GM12878 (cell line): ENCODE results near the gene ADAMTSL5. TPM values are rescaled to one million over a fixed set of nuclear protein-coding genes. Genes with fewer than 3 reads are reported as not detected.

Source experiments
- ATAC-seq: fragments of 200-7000 bp; cut with Tn5 transposase; 3 replicates; pipeline ENCODE4 v1.9.1; 2020; ENCODE audit warnings: mild to moderate bottlenecking, moderate library complexity
- BruUV-seq: library from RNA; stranded (reverse); fragments of 400-500 nt; replicated peaks from 2 replicates; lab custom pipeline; 2021; lab: Mats Ljungman, UMichigan
- CTCF ChIA-PET: fragments of 300-600 bp; sonication (Branson Sonifier 250); formaldehyde crosslinking; extraction: SDS; loops from one replicate; lab custom pipeline; 2021; ENCODE audit warnings: inconsistent platforms; lab: Yijun Ruan, JAX
- POLR2A ChIA-PET: fragments of 350-600 bp; formaldehyde crosslinking; extraction: SDS; loops from one replicate; lab custom pipeline; 2021; ENCODE audit warnings: inconsistent platforms; lab: Charles Lee
- RAD21 ChIA-PET: fragments of 300-600 bp; sonication (Branson Sonifier 250); formaldehyde crosslinking; loops from one replicate; lab custom pipeline; 2023; ENCODE audit warnings: antibody characterized with exemption; ENCODE audit not compliant: unreplicated experiment; lab: Charles Lee
- SMC1A ChIA-PET: fragments of 300-600 bp; sonication (Branson Sonifier 250); formaldehyde crosslinking; loops from one replicate; lab custom pipeline; 2023; ENCODE audit not compliant: unreplicated experiment, uncharacterized antibody; lab: Charles Lee
- DNase-seq: peaks from one replicate; pipeline ENCODE4 v3.0.0-alpha.2; 2011; ENCODE audit warnings: low read depth, low spot score
- FAIRE-seq: peaks from 3 replicates; lab custom pipeline; 2011; peaks lifted over from hg19 to GRCh38; lab: Jason Lieb, UNC
- H2AFZ ChIP-seq: 2 replicates; pipeline ENCODE4 v1.6.0; 2011; ENCODE audit warnings: low read depth, low read length, control low read depth; ENCODE audit not compliant: control insufficient read depth
- H3K27ac ChIP-seq: 2 replicates; pipeline ENCODE4 v1.5.1; 2011; ENCODE audit warnings: control low read depth; ENCODE audit not compliant: control insufficient read depth, insufficient read depth
- H3K27me3 ChIP-seq, 2 experiments: replicated peaks in 1 of 2; 2 replicates each; pipeline versions ENCODE4 v1.6.0 to v1.6.1; 2011; ENCODE audit warnings: low read length in 1 of 2; ENCODE audit not compliant: control insufficient read depth in 2 of 2, insufficient read depth in 2 of 2
- H3K36me3 ChIP-seq, 2 experiments: 2 replicates each; pipeline ENCODE4 v1.5.1; 2011; ENCODE audit warnings: low read length in 1 of 2; ENCODE audit not compliant: control insufficient read depth in 2 of 2, insufficient read depth in 2 of 2
- H3K4me1 ChIP-seq: 2 replicates; pipeline ENCODE4 v1.6.1; 2011; ENCODE audit warnings: mild to moderate bottlenecking, low read length, moderate library complexity, mixed read lengths; ENCODE audit not compliant: control insufficient read depth, insufficient read depth
- H3K4me2 ChIP-seq: 2 replicates; pipeline ENCODE4 v1.6.0; 2011; ENCODE audit warnings: control low read depth; ENCODE audit not compliant: control insufficient read depth, insufficient read depth
- H3K4me3 ChIP-seq: fragments of 200-600 bp; sonication (generic); 2 replicates; pipeline ENCODE4 v1.5.1; 2016
- H3K79me2 ChIP-seq: 2 replicates; pipeline ENCODE4 v1.6.0; 2011; ENCODE audit warnings: low read length; ENCODE audit not compliant: control insufficient read depth, insufficient read depth
- H3K9ac ChIP-seq: 2 replicates; pipeline ENCODE4 v1.8.0; 2011; ENCODE audit warnings: low read length, control low read depth, mixed read lengths; ENCODE audit not compliant: control insufficient read depth, insufficient read depth
- H3K9me3 ChIP-seq: replicated peaks from 3 replicates; pipeline ENCODE4 v1.5.1; 2011; ENCODE audit warnings: mild to moderate bottlenecking, low read length; ENCODE audit not compliant: control insufficient read depth, insufficient read depth
- H4K20me1 ChIP-seq: 2 replicates; pipeline ENCODE4 v1.6.0; 2011; ENCODE audit not compliant: control insufficient read depth, insufficient read depth
- ATF2 ChIP-seq: IDR thresholded peaks from 2 replicates; pipeline ENCODE4 v1.6.1; 2012; ENCODE audit warnings: low read length, inconsistent platforms
- BMI1 ChIP-seq: fragments of 450-650 bp; IDR thresholded peaks from 2 replicates; pipeline ENCODE4 v1.6.1; 2016; ENCODE audit warnings: mild to moderate bottlenecking, moderate library complexity, borderline replicate concordance
- CTCF ChIP-seq, 3 experiments: IDR thresholded peaks in 2 of 3; conservative IDR thresholded peaks in 1 of 3; 2 replicates each; pipeline ENCODE4 v1.5.1; 2011; ENCODE audit warnings: low read depth in 3 of 3, low read length in 3 of 3, mild to moderate bottlenecking in 3 of 3, control low read depth in 2 of 3, moderate library complexity in 2 of 3, inconsistent platforms in 1 of 3, mixed read lengths in 1 of 3; ENCODE audit not compliant: control insufficient read depth in 2 of 3, insufficient read depth in 1 of 3; ENCODE audit errors: extremely low read depth in 1 of 3
- EGR1 ChIP-seq, 2 experiments: IDR thresholded peaks; 1 replicate in 1 of 2; 2 replicates in 1 of 2; pipeline ENCODE4 v1.6.1; 2011 to 2012; ENCODE audit warnings: low read depth in 2 of 2, low read length in 2 of 2, borderline replicate concordance in 1 of 2, mild to moderate bottlenecking in 1 of 2, moderate library complexity in 1 of 2
- HDAC2 ChIP-seq: fragments of 200-600 bp; sonication (generic); IDR thresholded peaks from 2 replicates; pipeline ENCODE4 v1.6.1; 2017
- JUND ChIP-seq: IDR thresholded peaks from 2 replicates; pipeline ENCODE4 v1.6.1; 2012; ENCODE audit warnings: low read depth, mild to moderate bottlenecking, low read length, improper control_type of control experiment, moderate library complexity
- KLF5 ChIP-seq: fragments of 450-650 bp; IDR thresholded peaks from 2 replicates; pipeline ENCODE4 v1.6.1; 2014; ENCODE audit warnings: mild to moderate bottlenecking; ENCODE audit not compliant: partially characterized antibody
- MYB ChIP-seq: fragments of 150-350 bp; IDR thresholded peaks from 2 replicates; pipeline ENCODE4 v1.6.1; 2014; ENCODE audit warnings: mild to moderate bottlenecking, low read depth, low read length, borderline replicate concordance
- NFYB ChIP-seq: IDR thresholded peaks from 2 replicates; pipeline ENCODE4 v1.6.1; 2011; ENCODE audit warnings: low read depth, mild to moderate bottlenecking, low read length, improper control_type of control experiment, moderate library complexity; ENCODE audit not compliant: insufficient read depth
- RELA ChIP-seq: fragments of 450-650 bp; IDR thresholded peaks from 2 replicates; pipeline ENCODE4 v1.8.0; 2014; ENCODE audit warnings: borderline replicate concordance; ENCODE audit not compliant: partially characterized antibody
- SIN3A ChIP-seq: IDR thresholded peaks from 2 replicates; pipeline ENCODE4 v1.6.1; 2012; ENCODE audit warnings: low read depth, low read length, improper control_type of control experiment
- SMAD5 ChIP-seq: IDR thresholded peaks from 2 replicates; pipeline ENCODE4 v1.6.1; 2016; ENCODE audit warnings: antibody characterized with exemption, low read depth
- ZNF217 ChIP-seq: fragments of 450-650 bp; IDR thresholded peaks from 2 replicates; pipeline ENCODE4 v1.6.1; 2017; ENCODE audit warnings: antibody characterized with exemption, mild to moderate bottlenecking
- ZZZ3 ChIP-seq: IDR thresholded peaks from 2 replicates; pipeline ENCODE4 v1.6.1; 2011; ENCODE audit warnings: low read depth; ENCODE audit not compliant: control insufficient read depth, insufficient read length
- WGBS: methylation state at CpG from one replicate; pipeline ENCODE4 v1.1.6; 2016; ENCODE audit warnings: low lambda C conversion rate; ENCODE audit not compliant: insufficient replicate concordance, insufficient coverage; ENCODE audit errors: missing lambda C conversion rate; 5-methylcytosine and 5-hydroxymethylcytosine counted together
- in situ Hi-C: fragments of 300-500 bp; cut with MboI; formaldehyde crosslinking; loops from 9 replicates; pipeline ENCODE4 v1.14.3; 2018; ENCODE audit warnings: mixed read lengths
- intact Hi-C: fragments of 100-400 bp; cut with micrococcal nuclease; formaldehyde crosslinking; loops from one replicate; pipeline ENCODE4 v1.14.2; 2022; ENCODE audit not compliant: unreplicated experiment
- polyA plus RNA-seq, 11 experiments: library from polyadenylated mRNA; depleted of rRNA in 4 of 11; unstranded in 6 of 11; stranded (reverse) in 5 of 11; fragments of >200 nt; fragmentation: Nextera tagmentation in 4 of 11; fragmentation: Illumina TruSeq in 1 of 11; extraction: Ambion mirVana in 4 of 11; extraction: Trizol in 1 of 11; gene quantifications; 1 replicate in 1 of 11; 2 replicates in 10 of 11; pipeline versions ENCODE4 v1.2.1 to v1.2.3, GENCODE V29; 2011 to 2016; ENCODE audit warnings: inconsistent platforms in 2 of 11, missing spikeins in 2 of 11, low read depth in 1 of 11
- total RNA-seq, 4 experiments: library from RNA; depleted of rRNA in 3 of 4; stranded (reverse); fragments of >200 nt in 3 of 4; fragmentation: Illumina TruSeq in 1 of 4; extraction: Trizol in 1 of 4; gene quantifications; 2 replicates each; pipeline versions ENCODE4 v1.2.1 to v1.2.3, GENCODE V29; 2013 to 2021

ADAMTSL5 gene
- total and polyA plus RNA-seq, 10 of the 15 experiments (the other 5 are each of a cell fraction or from before 2014, with no cell fraction given) = 0.04 to 0.83 (median 0.32) TPM; not detected in 4

- SMC1A ChIA-PET = no interaction called here
- 64% methylated on average over 12 of the region's 12 CpGs for WGBS
- Histone ChIP-seq H3K36me3 (no peaks in the 10 kb centered on the region), H3K4me1 (no peaks in the 10 kb centered on the region; the same call in 1 of the 2 replicates), H3K9ac (no peak overlapping the region), H3K4me2 (no peak overlapping the region), H4K20me1 (no peaks in the 10 kb centered on the region), H3K27ac (no peak overlapping the region), H3K79me2 (no peaks in the 10 kb centered on the region), H3K27me3 (no peaks in the 10 kb centered on the region; a peak in 1 of 4 replicates), H3K4me3 (no peak overlapping the region), H2AFZ (no peak overlapping the region), H3K9me3 (no peaks in the 10 kb centered on the region)
- POLR2A ChIA-PET = no interaction called here
- DNase-seq = no peak
- in situ Hi-C loops (no loop called here), intact Hi-C loops (no loop called here)
- BruUV-seq = no TSS peak
- FAIRE-seq = no peak
- RAD21 ChIA-PET = no interaction called here
- CTCF ChIA-PET = no interaction called here
- TF ChIP-seq SMAD5 (no peak), ZNF217 (no peak), MYB (no peak), ZZZ3 (no peak), BMI1 (no peak)
- ATAC-seq = no peak
These were observed 21.0 kb downstream of the ADAMTSL5 start for GRCh38 chr19:1491849-1492170.

GRCh38 chr19:1491114-1491848, 21.5 kb downstream of the ADAMTSL5 start, which contains the start of gene REEP6:
Gene REEP6, plus strand, starts transcription at chr19:1491181. Its CDS starts 89 bp downstream, at chr19:1491270.
- 27% methylated on average over 50 of the region's 73 CpGs for WGBS
- H3K4me3 ChIP-seq = peak within 1 kb of the TSS; percentile 65; the same call in 1 of the 2 replicates
- BruUV-seq = no TSS peak
- no peaks in the 10 kb centered on the region for H4K20me1 ChIP-seq
- peak within 1 kb of the TSS; percentile 52; the same call in 1 of the 2 replicates for H3K9ac ChIP-seq
- CTCF ChIA-PET = interaction anchor here (1.0 kb wide), 1 partner anchor 55 kb away, joined by 3 read pairs; no protein-coding TSS in a partner anchor
- H3K9me3 ChIP-seq = no peaks in the 10 kb centered on the region
- SMC1A ChIA-PET = interaction anchor here (0.6 kb wide), 1 partner anchor 11 kb away, joined by 3 read pairs; no protein-coding TSS in a partner anchor
- no peaks in the 10 kb centered on the region for H3K79me2 ChIP-seq
- H2AFZ ChIP-seq = peak within 1 kb of the TSS; percentile 89
- intact Hi-C loops (no loop called here), in situ Hi-C loops (no loop called here)
- DNase-seq (no peak), FAIRE-seq (no peak), ATAC-seq (no peak)
- no peaks in the 10 kb centered on the region; a peak in 1 of 4 replicates for H3K27me3 ChIP-seq
- H3K27ac ChIP-seq = no peak within 1 kb of the TSS
- no peaks in the 10 kb centered on the region; the same call in 1 of the 2 replicates for H3K4me1 ChIP-seq
- H3K4me2 ChIP-seq = peak within 1 kb of the TSS; percentile 87
- POLR2A ChIA-PET = interaction anchor here (0.6 to 1.3 kb wide), 3 partner anchors 14 to 102 kb away, joined by 3 to 5 read pairs (median 3); partner anchors contain the start of gene MBD3
- RAD21 ChIA-PET = interaction anchor here (0.9 kb wide), 1 partner anchor 158 kb away, joined by 3 read pairs; no protein-coding TSS in a partner anchor
- no peaks in the 10 kb centered on the region for H3K36me3 ChIP-seq
- peak in 1 of 2 experiments; percentile 58; a peak in 1 of 3 replicates for TF ChIP-seq EGR1 (IDR thresholded peaks at IDR 0.05; ENCODE audit: borderline replicate concordance in 1 of 2, low read depth in 2 of 2, low read length in 2 of 2)
- TF ChIP-seq ATF2 = no peak
- no peak for TF ChIP-seq KLF5
- no peak for TF ChIP-seq HDAC2
- TF ChIP-seq NFYB = no peak
- no peak for TF ChIP-seq RELA
- TF ChIP-seq CTCF (IDR thresholded peaks at IDR 0.05 in 2 of 3, conservative IDR thresholded peaks at IDR 0.05 in 1 of 3; ENCODE audit: control insufficient read depth in 2 of 3, extremely low read depth in 1 of 3, insufficient read depth in 1 of 3, low read depth in 3 of 3, low read length in 3 of 3) = no peak
- no peak for TF ChIP-seq SIN3A
- TF ChIP-seq JUND = no peak
